Amniotic epithelial cell (primary cell): ENCODE results near the gene PHF13.

Experiments used
- DNase-seq: peaks from one replicate; pipeline ENCODE4 v3.0.0-alpha.2; 2010; ENCODE audit warnings: low read depth

PHF13 gene

DNA sequence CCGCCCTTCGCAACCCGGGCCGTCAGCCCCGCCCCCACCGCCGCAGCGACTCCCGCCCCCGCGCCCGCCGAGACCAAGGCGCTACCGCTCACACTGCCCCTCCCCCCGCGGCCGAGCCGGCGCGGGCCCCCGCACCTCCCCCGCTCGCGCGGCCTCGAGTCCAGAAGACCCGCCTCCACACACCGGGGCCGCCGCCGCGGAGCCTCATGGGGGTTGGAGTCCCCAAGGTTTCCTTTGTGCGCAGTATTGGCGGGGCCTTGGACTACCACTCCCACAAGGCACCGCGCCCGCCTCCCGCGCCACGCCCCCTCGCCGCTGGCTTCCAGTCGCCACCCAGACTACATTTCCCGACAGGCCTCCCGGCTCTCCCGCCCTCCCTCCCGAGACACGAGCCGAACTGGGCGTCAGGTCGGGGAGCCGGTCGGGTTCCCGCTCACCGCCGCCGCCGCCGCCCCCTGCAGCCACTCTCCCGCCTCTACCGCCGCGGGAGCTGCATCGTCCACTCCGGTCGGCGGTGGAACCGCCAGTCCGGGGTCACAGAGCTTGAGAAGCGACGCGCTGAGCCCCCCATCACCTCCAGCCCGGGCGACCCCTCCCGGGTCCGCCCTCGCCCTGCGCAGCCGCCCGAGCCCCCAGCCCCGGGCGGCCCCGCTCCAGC, at the start of gene PHF13:
Gene PHF13 (plus strand): TSS at position 371 of the 658 bp plus-strand sequence. CDS start 336 bp downstream, outside the sequence.
- DNase-seq = peak; percentile 98

DNA sequence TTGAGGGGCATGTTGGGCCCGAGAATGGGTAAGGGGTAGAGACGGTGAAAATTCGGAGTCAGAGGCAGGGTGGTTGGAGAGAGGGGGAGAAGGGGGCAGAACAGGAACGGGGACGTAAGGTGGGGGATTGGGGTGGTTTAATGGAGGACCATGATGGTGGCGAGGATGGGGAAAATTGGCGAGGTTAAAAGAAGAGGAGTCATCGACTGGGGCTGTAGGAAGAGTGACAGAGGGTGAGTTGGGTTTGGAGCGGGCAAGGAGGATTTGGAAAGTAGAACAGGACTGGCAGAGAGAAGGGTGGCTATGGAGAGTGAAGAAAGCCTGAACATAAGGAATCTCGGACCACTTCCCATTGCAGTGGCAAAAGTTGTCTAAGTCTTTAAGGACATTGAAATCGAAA, 44.5 kb upstream of the PHF13 start:
- no peak for DNase-seq

DNA sequence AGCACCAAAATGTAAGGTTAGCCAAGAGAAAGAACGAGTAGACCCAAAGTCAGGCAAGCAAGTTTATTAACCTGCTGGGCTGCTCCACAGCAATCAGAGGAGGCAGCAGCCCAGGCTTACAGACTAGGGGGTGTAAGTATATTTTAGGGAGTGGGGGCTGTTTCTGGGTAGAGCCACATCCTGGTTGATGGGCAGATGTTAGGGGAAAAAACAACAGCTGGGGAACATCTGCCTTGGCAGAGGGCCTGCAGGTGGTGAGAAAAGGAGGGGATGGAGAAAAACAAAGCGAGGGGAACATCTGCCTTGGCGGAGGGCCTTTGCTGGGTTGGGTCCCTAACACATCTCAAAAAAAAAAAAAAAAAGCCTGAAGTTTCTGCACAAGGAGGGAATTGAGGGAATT, 43.4 kb upstream of the PHF13 start:
- DNase-seq = no peak

DNA sequence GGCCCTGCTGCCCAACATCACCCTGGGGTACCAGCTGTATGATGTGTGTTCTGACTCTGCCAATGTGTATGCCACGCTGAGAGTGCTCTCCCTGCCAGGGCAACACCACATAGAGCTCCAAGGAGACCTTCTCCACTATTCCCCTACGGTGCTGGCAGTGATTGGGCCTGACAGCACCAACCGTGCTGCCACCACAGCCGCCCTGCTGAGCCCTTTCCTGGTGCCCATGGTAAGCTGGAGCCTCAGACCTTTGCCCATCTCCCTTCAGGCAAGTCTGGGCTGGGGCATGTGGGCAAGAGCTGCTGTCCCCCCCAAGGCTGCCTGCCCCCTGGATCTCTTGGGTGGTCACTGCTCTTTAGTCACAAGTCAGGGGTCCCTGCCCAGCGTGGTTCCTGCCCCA, 42.5 kb upstream of the PHF13 start:
- DNase-seq = no peak

DNA sequence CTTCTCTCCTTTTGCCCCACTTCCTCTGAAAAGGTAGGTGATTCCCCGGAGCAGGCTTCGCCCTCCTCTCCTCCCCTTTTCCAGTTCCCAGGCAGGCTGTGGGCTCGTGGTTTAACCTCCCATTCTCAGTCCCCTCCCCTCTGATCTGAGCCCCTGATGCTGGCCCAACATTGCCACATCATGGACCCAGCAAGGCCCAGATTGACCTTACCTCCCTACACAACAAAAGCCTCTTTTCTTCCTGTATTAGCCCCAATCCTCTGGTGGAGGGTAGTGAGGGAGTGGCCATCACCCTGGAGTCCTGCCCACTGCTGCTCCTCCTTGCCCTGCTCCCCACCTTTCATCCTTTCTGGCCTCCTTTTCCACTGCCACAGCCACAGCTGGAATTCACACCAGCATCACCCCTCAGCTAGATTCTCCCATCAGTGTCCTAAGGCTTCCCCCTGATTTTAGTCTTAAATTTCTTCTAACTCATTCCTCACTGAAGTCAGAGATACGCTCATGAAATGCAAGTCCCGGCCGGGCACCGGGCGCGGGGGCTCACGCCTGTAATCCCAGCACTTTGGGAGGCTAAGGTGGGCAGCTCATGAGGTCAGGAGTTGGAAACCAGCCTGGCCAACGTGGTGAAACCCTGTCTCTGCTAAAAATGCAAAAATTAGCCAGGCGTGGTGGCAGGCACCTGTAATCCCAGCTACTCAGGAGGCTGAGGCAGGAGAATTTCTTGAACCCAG, 40.7 kb upstream of the PHF13 start:
- no peak for DNase-seq

DNA sequence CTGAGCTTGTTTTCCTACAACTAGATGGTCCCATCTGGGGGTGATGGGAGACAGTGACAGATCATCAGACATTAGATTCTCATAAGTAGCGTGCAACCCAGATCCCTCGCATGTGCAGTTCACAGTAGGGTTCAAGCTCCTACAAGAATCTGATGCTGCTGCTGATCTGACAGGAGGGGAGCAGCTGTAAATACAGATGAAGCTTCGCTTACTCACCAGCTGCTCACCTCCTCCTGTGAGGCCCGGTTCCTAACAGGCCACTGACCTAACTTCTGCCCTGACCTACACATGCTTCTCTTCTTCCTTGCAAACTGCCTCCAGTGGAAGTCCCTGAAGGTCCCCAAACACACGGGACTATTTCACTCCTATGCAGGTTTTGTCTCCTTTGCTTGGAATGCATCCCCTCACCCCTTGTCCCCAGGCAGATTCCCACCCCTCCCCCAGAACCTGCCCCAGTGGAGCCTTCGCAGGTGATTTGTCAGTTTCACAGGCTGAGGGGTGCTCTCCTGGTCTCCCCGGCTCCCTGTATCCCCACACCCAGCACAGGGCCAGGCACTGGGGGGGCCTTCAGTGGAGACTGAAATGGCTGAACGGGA, 39.4 kb upstream of the PHF13 start:
- DNase-seq = no peak

DNA sequence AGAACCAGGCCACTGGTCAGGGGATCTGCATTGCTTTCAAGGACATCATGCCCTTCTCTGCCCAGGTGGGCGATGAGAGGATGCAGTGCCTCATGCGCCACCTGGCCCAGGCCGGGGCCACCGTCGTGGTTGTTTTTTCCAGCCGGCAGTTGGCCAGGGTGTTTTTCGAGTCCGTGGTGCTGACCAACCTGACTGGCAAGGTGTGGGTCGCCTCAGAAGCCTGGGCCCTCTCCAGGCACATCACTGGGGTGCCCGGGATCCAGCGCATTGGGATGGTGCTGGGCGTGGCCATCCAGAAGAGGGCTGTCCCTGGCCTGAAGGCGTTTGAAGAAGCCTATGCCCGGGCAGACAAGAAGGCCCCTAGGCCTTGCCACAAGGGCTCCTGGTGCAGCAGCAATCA, 38.7 kb upstream of the PHF13 start:
- no peak for DNase-seq

DNA sequence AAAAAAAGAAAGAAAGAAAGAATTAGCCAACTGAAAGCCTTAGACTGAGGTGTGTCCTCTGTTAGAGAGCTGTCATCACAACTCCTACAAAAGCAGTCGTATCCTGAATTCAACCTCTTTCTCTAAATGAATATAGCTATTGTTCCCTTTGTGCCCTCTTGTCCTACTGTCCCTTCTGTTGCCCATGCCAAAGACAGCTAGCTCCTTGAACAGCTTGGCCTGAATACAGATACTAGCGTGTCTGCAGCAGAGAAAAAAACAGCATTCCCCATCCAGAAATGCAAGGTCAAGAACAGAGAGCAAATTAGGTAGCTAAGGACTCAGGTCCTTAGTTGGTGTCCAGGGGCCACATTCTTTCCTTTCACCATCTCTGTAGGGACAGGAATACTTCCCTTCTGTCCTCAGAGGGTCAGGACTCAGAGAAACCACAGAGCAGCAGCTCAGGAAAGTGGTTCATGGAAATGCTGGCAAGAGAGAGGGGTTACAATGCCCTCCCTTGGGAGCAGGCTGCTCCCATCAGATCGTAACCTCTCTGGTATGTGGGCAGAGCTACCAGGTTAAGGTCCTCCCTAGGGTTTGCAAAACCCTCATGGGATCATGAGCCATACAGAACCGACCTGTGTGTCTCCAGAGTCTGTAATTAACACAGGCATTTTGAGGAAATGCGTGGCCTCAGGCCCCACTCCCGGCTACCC, 35.6 kb upstream of the PHF13 start:
- no peak for DNase-seq

DNA sequence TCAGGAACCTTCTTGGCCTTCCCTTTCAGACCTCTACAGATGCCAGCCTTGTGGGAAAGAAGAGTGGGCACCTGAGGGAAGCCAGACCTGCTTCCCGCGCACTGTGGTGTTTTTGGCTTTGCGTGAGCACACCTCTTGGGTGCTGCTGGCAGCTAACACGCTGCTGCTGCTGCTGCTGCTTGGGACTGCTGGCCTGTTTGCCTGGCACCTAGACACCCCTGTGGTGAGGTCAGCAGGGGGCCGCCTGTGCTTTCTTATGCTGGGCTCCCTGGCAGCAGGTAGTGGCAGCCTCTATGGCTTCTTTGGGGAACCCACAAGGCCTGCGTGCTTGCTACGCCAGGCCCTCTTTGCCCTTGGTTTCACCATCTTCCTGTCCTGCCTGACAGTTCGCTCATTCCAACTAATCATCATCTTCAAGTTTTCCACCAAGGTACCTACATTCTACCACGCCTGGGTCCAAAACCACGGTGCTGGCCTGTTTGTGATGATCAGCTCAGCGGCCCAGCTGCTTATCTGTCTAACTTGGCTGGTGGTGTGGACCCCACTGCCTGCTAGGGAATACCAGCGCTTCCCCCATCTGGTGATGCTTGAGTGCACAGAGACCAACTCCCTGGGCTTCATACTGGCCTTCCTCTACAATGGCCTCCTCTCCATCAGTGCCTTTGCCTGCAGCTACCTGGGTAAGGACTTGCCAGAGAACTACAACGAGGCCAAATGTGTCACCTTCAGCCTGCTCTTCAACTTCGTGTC, 34.7 kb upstream of the PHF13 start:
- DNase-seq = no peak

DNA sequence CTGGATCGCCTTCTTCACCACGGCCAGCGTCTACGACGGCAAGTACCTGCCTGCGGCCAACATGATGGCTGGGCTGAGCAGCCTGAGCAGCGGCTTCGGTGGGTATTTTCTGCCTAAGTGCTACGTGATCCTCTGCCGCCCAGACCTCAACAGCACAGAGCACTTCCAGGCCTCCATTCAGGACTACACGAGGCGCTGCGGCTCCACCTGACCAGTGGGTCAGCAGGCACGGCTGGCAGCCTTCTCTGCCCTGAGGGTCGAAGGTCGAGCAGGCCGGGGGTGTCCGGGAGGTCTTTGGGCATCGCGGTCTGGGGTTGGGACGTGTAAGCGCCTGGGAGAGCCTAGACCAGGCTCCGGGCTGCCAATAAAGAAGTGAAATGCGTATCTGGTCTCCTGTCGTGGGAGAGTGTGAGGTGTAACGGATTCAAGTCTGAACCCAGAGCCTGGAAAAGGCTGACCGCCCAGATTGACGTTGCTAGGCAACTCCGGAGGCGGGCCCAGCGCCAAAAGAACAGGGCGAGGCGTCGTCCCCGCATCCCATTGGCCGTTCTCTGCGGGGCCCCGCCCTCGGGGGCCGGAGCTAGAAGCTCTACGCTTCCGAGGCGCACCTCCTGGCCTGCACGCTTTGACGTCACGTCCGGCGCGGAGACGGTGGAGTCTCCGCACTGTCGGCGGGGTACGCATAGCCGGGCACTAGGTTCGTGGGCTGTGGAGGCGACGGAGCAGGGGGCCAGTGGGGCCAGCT, 34.0 kb upstream of the PHF13 start, which contains the start of gene ZBTB48:
Gene ZBTB48 (plus strand): TSS at position 621 of the 745 bp plus-strand sequence. CDS start 616 bp downstream, outside the sequence.
- peak; percentile 92 for DNase-seq

DNA sequence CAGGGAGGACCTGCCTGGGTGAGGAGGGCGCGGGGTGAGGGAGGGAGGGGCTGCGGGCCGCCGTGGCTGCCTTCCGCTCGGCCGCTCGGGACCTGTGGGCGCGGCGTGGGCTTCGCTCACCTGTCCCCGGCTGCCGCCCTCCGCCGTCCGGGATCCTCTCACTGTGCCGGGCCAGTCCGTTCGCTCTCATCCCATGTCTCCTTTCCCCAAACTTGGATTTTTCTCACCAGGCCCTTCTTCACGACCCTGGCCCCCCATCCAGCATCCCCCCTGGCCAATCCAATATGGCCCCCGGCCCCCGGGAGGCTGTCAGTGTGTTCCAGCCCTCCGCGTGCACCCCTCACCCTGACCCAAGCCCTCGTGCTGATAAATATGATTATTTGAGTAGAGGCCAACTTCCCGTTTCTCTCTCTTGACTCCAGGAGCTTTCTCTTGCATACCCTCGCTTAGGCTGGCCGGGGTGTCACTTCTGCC, 33.4 kb upstream of the PHF13 start:
- no peak for DNase-seq

DNA sequence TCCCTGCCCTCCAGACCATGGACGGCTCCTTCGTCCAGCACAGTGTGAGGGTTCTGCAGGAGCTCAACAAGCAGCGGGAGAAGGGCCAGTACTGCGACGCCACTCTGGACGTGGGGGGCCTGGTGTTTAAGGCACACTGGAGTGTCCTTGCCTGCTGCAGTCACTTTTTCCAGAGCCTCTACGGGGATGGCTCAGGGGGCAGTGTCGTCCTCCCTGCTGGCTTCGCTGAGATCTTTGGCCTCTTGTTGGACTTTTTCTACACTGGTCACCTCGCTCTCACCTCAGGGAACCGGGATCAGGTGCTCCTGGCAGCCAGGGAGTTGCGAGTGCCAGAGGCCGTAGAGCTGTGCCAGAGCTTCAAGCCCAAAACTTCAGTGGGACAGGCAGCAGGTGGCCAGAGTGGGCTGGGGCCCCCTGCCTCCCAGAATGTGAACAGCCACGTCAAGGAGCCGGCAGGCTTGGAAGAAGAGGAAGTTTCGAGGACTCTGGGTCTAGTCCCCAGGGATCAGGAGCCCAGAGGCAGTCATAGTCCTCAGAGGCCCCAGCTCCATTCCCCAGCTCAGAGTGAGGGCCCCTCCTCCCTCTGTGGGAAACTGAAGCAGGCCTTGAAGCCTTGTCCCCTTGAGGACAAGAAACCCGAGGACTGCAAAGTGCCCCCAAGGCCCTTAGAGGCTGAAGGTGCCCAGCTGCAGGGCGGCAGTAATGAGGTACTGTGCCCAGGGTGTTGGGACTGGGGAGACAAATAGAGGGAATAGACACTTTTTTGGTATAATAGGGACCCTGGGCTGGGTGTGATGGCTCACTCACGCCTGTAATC, 32.7 kb upstream of the PHF13 start:
- DNase-seq = no peak

DNA sequence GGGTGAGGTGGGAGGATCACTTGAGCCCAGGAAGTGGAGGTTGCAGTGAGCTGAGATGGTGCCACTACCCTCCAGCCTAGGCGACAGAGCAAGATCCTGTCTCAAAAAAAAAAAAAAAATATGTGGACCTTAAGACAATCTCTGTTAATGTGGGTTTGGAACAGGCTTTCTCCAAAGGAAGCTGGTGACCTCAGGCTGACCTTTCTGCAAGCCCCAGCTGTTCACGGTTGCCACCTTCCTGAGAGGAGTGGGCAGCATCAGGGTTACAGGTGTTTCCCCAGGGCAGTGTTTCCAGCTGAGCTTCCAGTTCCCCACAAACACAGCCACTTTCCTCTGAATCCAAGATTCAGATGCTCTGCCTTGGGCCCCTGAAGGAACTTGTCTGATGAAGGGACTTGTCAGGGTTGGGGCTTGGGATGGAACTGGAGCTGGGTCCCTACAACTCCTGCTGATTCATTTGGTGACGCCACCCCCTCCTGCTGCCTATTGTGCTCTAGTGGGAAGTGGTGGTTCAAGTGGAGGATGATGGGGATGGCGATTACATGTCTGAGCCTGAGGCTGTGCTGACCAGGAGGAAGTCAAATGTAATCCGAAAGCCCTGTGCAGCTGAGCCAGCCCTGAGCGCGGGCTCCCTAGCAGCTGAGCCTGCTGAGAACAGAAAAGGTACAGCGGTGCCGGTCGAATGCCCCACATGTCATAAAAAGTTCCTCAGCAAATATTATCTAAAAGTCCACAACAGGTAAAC, 31.8 kb upstream of the PHF13 start:
- DNase-seq = no peak

DNA sequence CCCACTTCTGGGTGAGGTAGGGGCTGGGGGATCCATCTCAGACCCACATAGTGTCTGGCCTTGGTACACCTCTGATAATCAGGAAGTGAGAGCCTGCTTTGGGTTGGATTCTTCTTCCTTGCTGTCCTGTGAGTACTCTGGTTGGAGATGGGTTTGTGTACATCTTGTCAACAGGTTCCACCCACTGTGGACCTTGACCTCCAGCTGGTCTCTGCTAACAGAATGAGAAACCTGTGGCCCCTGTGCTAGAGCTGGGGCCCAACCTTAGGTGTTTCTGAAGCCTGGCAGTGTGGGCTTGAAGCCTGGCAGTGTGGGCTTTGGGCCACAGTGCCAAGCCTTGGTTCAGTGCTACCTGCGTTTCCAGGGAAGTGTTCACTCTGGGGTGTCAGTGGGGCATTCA, 31.2 kb upstream of the PHF13 start:
- no peak for DNase-seq

DNA sequence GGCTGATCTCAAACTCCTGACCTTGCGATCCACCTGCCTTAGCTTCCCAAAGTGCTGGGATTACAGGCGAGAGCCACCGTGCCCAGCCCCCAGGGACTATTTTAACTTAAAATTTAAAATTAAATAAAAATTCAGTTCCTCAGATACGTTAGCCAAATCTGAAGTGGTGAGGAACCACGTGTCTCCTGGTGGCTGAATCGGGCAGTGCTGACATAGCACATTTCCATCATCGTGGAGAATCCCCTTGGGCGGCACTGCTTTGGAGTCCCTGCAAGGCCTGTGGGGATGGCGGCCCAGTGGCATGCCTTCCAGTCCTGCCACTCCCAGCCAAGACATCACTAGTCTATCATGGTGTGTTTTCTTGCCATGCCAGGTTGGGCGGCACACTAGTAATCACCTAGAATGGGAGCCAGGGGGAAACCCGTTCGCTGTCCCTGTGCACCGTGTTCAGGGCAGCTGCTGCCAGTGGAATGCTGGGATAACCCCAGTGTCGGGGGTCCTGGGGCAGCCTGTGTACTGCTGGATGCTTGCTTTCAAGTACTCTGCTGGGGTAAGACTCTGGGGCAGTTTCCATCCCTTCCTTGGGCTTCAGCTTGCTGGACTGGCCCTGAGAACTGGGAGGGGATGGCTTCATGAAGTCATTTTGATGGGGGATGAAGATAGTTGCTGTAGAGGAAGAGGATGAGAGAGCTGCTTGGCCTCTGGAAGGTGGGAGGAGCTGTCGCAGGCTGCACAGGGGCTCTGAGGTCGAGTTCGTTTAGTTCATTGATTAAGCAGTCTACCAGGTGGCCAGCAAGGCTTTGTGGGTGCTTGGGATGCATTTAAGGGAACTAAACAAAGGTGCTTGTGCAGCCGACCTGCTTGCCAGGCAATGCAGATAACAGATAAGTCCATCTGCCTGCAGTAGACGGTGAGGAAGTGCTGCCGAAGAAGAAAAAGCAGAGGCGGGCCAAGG, 29.1 kb upstream of the PHF13 start:
- no peak for DNase-seq

DNA sequence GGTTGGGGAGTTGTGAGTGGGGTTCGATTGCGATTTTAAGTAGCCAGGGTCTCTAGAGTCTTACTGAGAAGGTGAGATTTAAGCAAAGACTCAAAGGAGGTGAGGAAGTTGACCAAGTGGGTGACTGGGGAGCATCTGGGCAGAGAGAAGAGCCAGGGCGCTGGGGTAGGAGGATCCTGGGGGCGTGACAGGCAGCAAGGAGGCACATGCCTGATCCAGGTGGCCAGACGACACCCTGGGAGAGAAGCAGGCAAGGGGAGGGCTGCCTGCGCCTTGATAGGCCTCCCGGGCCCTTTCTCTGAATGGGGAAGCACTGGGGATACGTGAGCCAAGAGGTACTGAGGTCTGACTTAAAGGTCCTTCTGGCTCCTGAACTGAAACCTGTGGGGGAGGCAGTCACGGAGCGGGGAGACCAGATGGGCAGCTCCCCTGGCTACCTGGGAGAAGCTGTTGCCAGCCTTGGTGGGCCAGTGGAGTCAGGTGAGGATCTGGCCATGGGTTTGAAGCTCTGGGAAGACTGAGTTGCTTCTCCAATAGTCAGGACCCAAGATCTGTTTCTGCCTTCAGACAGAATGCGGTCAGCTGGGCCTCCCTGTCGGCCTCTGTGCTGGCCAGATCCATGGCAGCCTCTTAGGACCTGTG, 28.3 kb upstream of the PHF13 start:
- DNase-seq = no peak

DNA sequence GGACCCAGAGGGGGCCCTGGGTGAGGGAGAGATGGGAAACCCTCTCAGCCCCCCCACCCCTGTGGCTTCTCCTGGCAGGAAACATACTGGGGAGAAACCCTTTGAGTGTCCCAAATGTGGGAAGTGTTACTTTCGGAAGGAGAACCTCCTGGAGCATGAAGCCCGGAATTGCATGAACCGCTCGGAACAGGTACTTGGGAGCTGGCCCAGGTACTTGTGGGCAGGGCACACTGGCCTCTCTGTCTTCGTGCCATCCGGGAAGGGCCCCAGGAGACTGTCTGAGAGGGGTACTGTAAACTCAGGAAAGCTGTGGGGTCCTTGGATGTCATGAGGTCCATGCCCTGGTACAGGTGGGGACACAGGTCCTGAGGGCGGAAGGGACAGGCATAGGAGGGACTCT, 27.7 kb upstream of the PHF13 start:
- DNase-seq = no peak

DNA sequence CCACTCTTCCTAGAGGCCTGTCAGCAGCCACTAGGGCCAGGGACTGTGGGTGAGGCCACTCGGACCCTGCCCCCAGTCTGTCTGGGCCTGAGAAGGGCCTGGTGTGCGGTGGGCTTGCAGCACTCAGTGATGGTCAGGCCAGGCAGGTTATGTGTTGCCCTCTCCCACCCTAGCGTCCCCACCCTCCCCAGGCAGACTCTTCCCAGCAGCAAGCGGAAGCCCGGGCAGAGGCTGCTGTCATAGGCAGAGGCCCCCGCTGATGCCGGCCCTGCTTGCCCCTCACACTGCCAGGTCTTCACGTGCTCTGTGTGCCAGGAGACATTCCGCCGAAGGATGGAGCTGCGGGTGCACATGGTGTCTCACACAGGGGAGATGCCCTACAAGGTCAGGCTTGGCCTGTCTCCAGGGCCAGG, 27.1 kb upstream of the PHF13 start:
- DNase-seq = no peak
